SK-N-SH (cell line): Measurements from ENCODE around the gene NEGR1. TPM values are rescaled to one million over a fixed set of nuclear protein-coding genes. Genes with fewer than 3 reads are reported as not detected.

Source experiments
- CTCF ChIA-PET: fragments of 300-600, 350-600 bp; formaldehyde crosslinking; extraction: SDS; loops from one replicate; lab custom pipeline; 2021; lab: Yijun Ruan, JAX
- POLR2A ChIA-PET: fragments of 350-600 bp; sonication (Branson Sonifier 250); formaldehyde crosslinking; extraction: SDS; loops from one replicate; lab custom pipeline; 2020; ENCODE audit warnings: antibody characterized with exemption, inconsistent platforms; lab: Yijun Ruan, JAX
- DNase-seq: peaks from one replicate; pipeline ENCODE4 v3.0.0; 2012
- H2AFZ ChIP-seq: fragments of 200-600 bp; sonication (generic); 2 replicates; pipeline ENCODE4 v1.8.1; 2016; ENCODE audit warnings: antibody characterized with exemption, mild to moderate bottlenecking, low read depth
- H3F3A ChIP-seq: fragments of 200-600 bp; sonication (generic); replicated peaks from 2 replicates; pipeline ENCODE3; 2016; ENCODE audit warnings: antibody characterized with exemption, mild to moderate bottlenecking; ENCODE audit not compliant: insufficient read depth
- H3K27ac ChIP-seq, 2 experiments: fragments of 200-500 bp in 1 of 2; fragments of 200-600 bp in 1 of 2; sonication (Bioruptor generic) in 1 of 2; sonication (generic), shearing (Covaris generic) in 1 of 2; 2 replicates each; pipeline versions ENCODE4 v1.5.1 to v1.6.1; 2014 to 2016; ENCODE audit warnings: low read depth in 2 of 2, inconsistent platforms in 1 of 2, low read length in 1 of 2, mild to moderate bottlenecking in 1 of 2, mixed read lengths in 1 of 2
- H3K27me3 ChIP-seq: fragments of 200-600 bp; sonication (generic), shearing (Covaris generic); 2 replicates; pipeline ENCODE4 v1.6.1; 2016; ENCODE audit warnings: mixed run types; ENCODE audit not compliant: insufficient read depth
- H3K36me3 ChIP-seq, 2 experiments: fragments of 200-500 bp in 1 of 2; fragments of 200-600 bp in 1 of 2; sonication (Bioruptor generic) in 1 of 2; sonication (generic) in 1 of 2; replicated peaks in 1 of 2; 2 replicates each; pipeline versions ENCODE3 to v1.5.1; 2014 to 2016; ENCODE audit warnings: low read length in 1 of 2, mild to moderate bottlenecking in 1 of 2; ENCODE audit not compliant: insufficient read depth in 2 of 2, control insufficient read depth in 1 of 2
- H3K4me1 ChIP-seq, 2 experiments: fragments of 200-500 bp in 1 of 2; fragments of 200-600 bp in 1 of 2; sonication (Bioruptor generic) in 1 of 2; sonication (generic), shearing (Covaris generic) in 1 of 2; 2 replicates each; pipeline versions ENCODE4 v1.5.1 to v1.6.1; 2014 to 2016; ENCODE audit warnings: low read depth in 1 of 2, low read length in 1 of 2, mixed run types in 1 of 2; ENCODE audit not compliant: insufficient read depth in 2 of 2, control insufficient read depth in 1 of 2
- H3K4me2 ChIP-seq: fragments of 200-600 bp; sonication (generic), shearing (Covaris generic); 2 replicates; pipeline ENCODE4 v1.6.1; 2017; ENCODE audit warnings: mixed run types
- H3K4me3 ChIP-seq, 2 experiments: fragments of 200-500 bp in 1 of 2; fragments of 200-600 bp in 1 of 2; sonication (Bioruptor generic) in 1 of 2; sonication (generic), shearing (Covaris generic) in 1 of 2; 2 replicates each; pipeline versions ENCODE4 v1.5.1 to v1.8.1; 2014 to 2016; ENCODE audit warnings: low read depth in 2 of 2, inconsistent platforms in 1 of 2, low read length in 1 of 2, mild to moderate bottlenecking in 1 of 2, mixed read lengths in 1 of 2, moderate library complexity in 1 of 2
- H3K79me2 ChIP-seq: fragments of 200-600 bp; sonication (generic); 2 replicates; pipeline ENCODE4 v1.8.1; 2017; ENCODE audit warnings: mild to moderate bottlenecking; ENCODE audit not compliant: insufficient read depth
- H3K9ac ChIP-seq: fragments of 200-600 bp; sonication (generic); 2 replicates; pipeline ENCODE4 v1.6.1; 2017; ENCODE audit warnings: mixed run types
- H3K9me2 ChIP-seq: fragments of 200-600 bp; sonication (generic); 2 replicates; pipeline ENCODE4 v1.6.1; 2017; ENCODE audit warnings: mixed run types
- H3K9me3 ChIP-seq: fragments of 200-600 bp; sonication (generic); 2 replicates; pipeline ENCODE4 v1.6.1; 2017; ENCODE audit warnings: mixed run types, mild to moderate bottlenecking, moderate library complexity
- H4K20me1 ChIP-seq: fragments of 200-600 bp; sonication (generic); 2 replicates; pipeline ENCODE4 v1.6.1; 2017; ENCODE audit warnings: mild to moderate bottlenecking, mixed run types; ENCODE audit not compliant: insufficient read depth
- CHD2 ChIP-seq: fragments of 150-350 bp; IDR thresholded peaks from 2 replicates; pipeline ENCODE4 v1.6.1; 2018; ENCODE audit warnings: low read length; ENCODE audit not compliant: partially characterized antibody
- ELF1 ChIP-seq: IDR thresholded peaks from 2 replicates; pipeline ENCODE4 v1.4.0; 2012
- EP300 ChIP-seq, 2 experiments: IDR thresholded peaks; 2 replicates each; pipeline versions ENCODE4 v1.4.0 to v1.6.1; 2012; ENCODE audit warnings: borderline replicate concordance in 1 of 2, low read depth in 1 of 2, low read length in 1 of 2
- FOSL2 ChIP-seq: IDR thresholded peaks from 2 replicates; pipeline ENCODE4 v1.4.0; 2012; ENCODE audit warnings: low read depth, mild to moderate bottlenecking, moderate library complexity, borderline replicate concordance
- FOXJ3 ChIP-seq: sonication (generic); formaldehyde crosslinking; IDR thresholded peaks from 2 replicates; pipeline ENCODE4 v1.5.1; 2020; ENCODE audit warnings: mild to moderate bottlenecking, missing genetic modification reagents
- GABPA ChIP-seq: IDR thresholded peaks from 2 replicates; pipeline ENCODE4 v1.4.0; 2012; ENCODE audit warnings: low read depth, mild to moderate bottlenecking
- GATA2 ChIP-seq: sonication (generic); formaldehyde crosslinking; IDR thresholded peaks from 2 replicates; pipeline ENCODE4 v1.5.0; 2020; ENCODE audit warnings: mild to moderate bottlenecking, missing genetic modification reagents
- IRF3 ChIP-seq: fragments of 150-350 bp; IDR thresholded peaks from 2 replicates; pipeline ENCODE4 v1.6.1; 2016; ENCODE audit warnings: mild to moderate bottlenecking, low read depth, low read length
- MAX ChIP-seq: IDR thresholded peaks from 2 replicates; pipeline ENCODE4 v1.4.0; 2012; ENCODE audit warnings: low read depth
- MEF2A ChIP-seq: IDR thresholded peaks from 2 replicates; pipeline ENCODE4 v1.4.0; 2012; ENCODE audit warnings: low read depth, borderline replicate concordance
- MXI1 ChIP-seq: IDR thresholded peaks from 2 replicates; pipeline ENCODE4 v1.6.1; 2012; ENCODE audit warnings: mild to moderate bottlenecking, low read depth, low read length, improper control_type of control experiment
- NFIC ChIP-seq: IDR thresholded peaks from 2 replicates; pipeline ENCODE4 v1.4.0; 2012; ENCODE audit warnings: borderline replicate concordance
- RCOR1 ChIP-seq: fragments of 150-350 bp; IDR thresholded peaks from 2 replicates; pipeline ENCODE4 v1.6.1; 2017; ENCODE audit warnings: antibody characterized with exemption, low read length
- REST ChIP-seq: IDR thresholded peaks from 2 replicates; pipeline ENCODE4 v1.6.1; 2012; ENCODE audit warnings: mild to moderate bottlenecking, low read depth, low read length, moderate library complexity
- RFX5 ChIP-seq: IDR thresholded peaks from 2 replicates; pipeline ENCODE4 v1.6.1; 2012; ENCODE audit warnings: mild to moderate bottlenecking, improper control_type of control experiment, low read length
- RXRA ChIP-seq: IDR thresholded peaks from 2 replicates; pipeline ENCODE4 v1.4.0; 2012; ENCODE audit warnings: low read depth, mild to moderate bottlenecking, borderline replicate concordance
- TCF12 ChIP-seq: IDR thresholded peaks from 2 replicates; pipeline ENCODE4 v1.4.0; 2012
- USF2 ChIP-seq: fragments of 150-350 bp; IDR thresholded peaks from 2 replicates; pipeline ENCODE4 v1.6.1; 2017; ENCODE audit warnings: antibody characterized with exemption, low read length, low read depth, borderline replicate concordance
- YY1 ChIP-seq: IDR thresholded peaks from 2 replicates; pipeline ENCODE4 v1.4.0; 2012; ENCODE audit warnings: low read depth, mild to moderate bottlenecking
- ZBTB33 ChIP-seq: IDR thresholded peaks from 2 replicates; pipeline ENCODE4 v1.4.0; 2012; ENCODE audit warnings: low read depth, borderline replicate concordance
- WGBS: methylation state at CpG from one replicate; pipeline ENCODE4 v1.1.6; 2017; ENCODE audit warnings: low lambda C conversion rate; 5-methylcytosine and 5-hydroxymethylcytosine counted together
- polyA plus RNA-seq, 3 experiments: library from polyadenylated mRNA; depleted of rRNA; stranded (reverse); fragments of >200 nt; gene quantifications; 2 replicates each; pipeline ENCODE4 v1.2.3, GENCODE V29; 2012

Gene NEGR1
- polyA plus RNA-seq, 1 of the 3 experiments (the other 2 are of a cell fraction) = 0.21 TPM

GRCh38 chr1:71350805-71351204 is 931.5 kb downstream of the NEGR1 start:
- no peak overlapping the region for H3K27ac ChIP-seq
- TF ChIP-seq EP300 (IDR thresholded peaks at IDR 0.05; ENCODE audit: borderline replicate concordance in 1 of 2, low read depth in 1 of 2, low read length in 1 of 2) = no peak
- TF ChIP-seq GABPA = no peak
- no peak for TF ChIP-seq IRF3
- no peak for TF ChIP-seq GATA2 (CRISPR knock-in tag)
- TF ChIP-seq RFX5 = no peak
- no peak for TF ChIP-seq ZBTB33
- TF ChIP-seq NFIC = no peak
- no peak for TF ChIP-seq CHD2
- TF ChIP-seq RCOR1 = no peak
- no peak for TF ChIP-seq REST
- no peak for TF ChIP-seq RXRA
- TF ChIP-seq FOSL2 = no peak
- TF ChIP-seq MXI1 = no peak
- no peak for TF ChIP-seq USF2
- TF ChIP-seq ELF1 = no peak
- TF ChIP-seq FOXJ3 (CRISPR knock-in tag) = no peak
- no peak for TF ChIP-seq MAX
- no peak for TF ChIP-seq YY1
- TF ChIP-seq TCF12 = no peak
- no peak for TF ChIP-seq MEF2A
- TF ChIP-seq, all 33 proteins: peak for 0
- Histone ChIP-seq H3K79me2 (no peaks in the 10 kb centered on the region; the same call in 1 of the 2 replicates), H3K9ac (no peak overlapping the region), H4K20me1 (no peaks in the 10 kb centered on the region), H2AFZ (no peak overlapping the region), H3K36me3 (no peaks in the 10 kb centered on the region), H3F3A (no peaks in the 10 kb centered on the region), H3K4me3 (no peak overlapping the region), H3K9me3 (no peaks in the 10 kb centered on the region), H3K4me2 (no peak overlapping the region), H3K4me1 (0 out of 4 replicates have a peak, but pooled peaks cover 0 to 10% of the 10 kb centered on the region in 2 experiments), H3K27me3 (no peaks in the 10 kb centered on the region), H3K9me2 (no peaks in the 10 kb centered on the region)
- WGBS = 33% methylated on average over 2 of the region's 2 CpGs
- CTCF ChIA-PET = interaction anchor here (0.6 kb wide), 1 partner anchor 21 kb away, joined by 3 read pairs; no protein-coding TSS in a partner anchor
- POLR2A ChIA-PET = no interaction called here
- DNase-seq = no peak
